Upper lobe of right lung (tissue), 1 donor: ENCODE results near the gene CSMD2. TPM values are rescaled to one million over a fixed set of nuclear protein-coding genes. Genes with fewer than 3 reads are reported as not detected.

Experiments
- ATAC-seq: fragments of 200-7000 bp; cut with Tn5 transposase; one replicate; pipeline ENCODE4 v1.9.1; 2020; ENCODE audit warnings: mild to moderate bottlenecking, moderate library complexity
- DNase-seq: peaks from one replicate; pipeline ENCODE4 v3.0.0-alpha.2; 2020
- H3K27ac ChIP-seq: fragments of 200-600 bp; one replicate; pipeline ENCODE4 v1.8.0; 2022
- H3K27me3 ChIP-seq: fragments of 200-600 bp; one replicate; pipeline ENCODE4 v1.8.0; 2022; ENCODE audit warnings: mild to moderate bottlenecking
- H3K36me3 ChIP-seq: fragments of 200-600 bp; one replicate; pipeline ENCODE4 v1.8.0; 2022
- H3K4me1 ChIP-seq: fragments of 200-600 bp; one replicate; pipeline ENCODE4 v1.8.0; 2022
- H3K4me3 ChIP-seq: fragments of 200-600 bp; one replicate; pipeline ENCODE4 v1.8.0; 2022; ENCODE audit warnings: mild to moderate bottlenecking
- H3K9me3 ChIP-seq: fragments of 200-600 bp; one replicate; pipeline ENCODE4 v1.8.0; 2022
- intact Hi-C: fragments of 100-400 bp; cut with DNase I; formaldehyde crosslinking; loops from one replicate; pipeline ENCODE4 v1.11.0; 2022
- total RNA-seq: library from RNA; stranded (reverse); fragmentation: NEBNext Ultra II Directional; extraction: Animal tissue kit (Norgen Biotek cat#: 25700); gene quantifications from one replicate; pipeline ENCODE4 v1.2.1, GENCODE V29; 2021
- TF ChIP-seq, protein P1 (sequence below): fragments of 200-600 bp; IDR thresholded peaks from one replicate; pipeline ENCODE4 v1.8.0; 2022; ENCODE audit warnings: antibody characterized with exemption
- donor health status: DM: no; HTN: yes; CAD: no; lungs with severe emphysema.

The CSMD2 gene
- total RNA-seq, 1 donor from 2014 or later = 0.67 TPM

DNA sequence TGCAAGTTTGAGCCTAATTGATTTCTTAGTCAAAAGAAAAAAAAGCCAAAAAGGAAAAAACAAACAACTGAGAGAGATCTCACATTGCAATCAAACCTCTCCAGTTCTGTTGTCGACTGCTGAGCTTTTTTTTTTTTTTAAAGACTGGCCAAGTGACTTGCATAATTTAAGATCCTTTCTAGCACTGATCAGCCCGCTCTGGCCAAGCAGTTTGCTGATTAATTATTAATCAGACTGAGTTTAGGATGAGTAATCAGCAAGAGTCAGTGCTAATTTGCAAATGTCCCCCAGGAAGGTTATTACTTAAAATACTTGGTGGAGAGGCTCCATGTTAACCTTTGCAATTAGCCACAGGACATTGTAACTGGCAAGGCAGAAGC is 261.8 kb downstream of the CSMD2 start:
- no peaks in the 10 kb centered on the region for H3K36me3 ChIP-seq
- DNase-seq = no peak
- H3K4me1 ChIP-seq = no peaks in the 10 kb centered on the region
- no peaks in the 10 kb centered on the region for H3K27me3 ChIP-seq
- no peak overlapping the region for H3K27ac ChIP-seq
- no peaks in the 10 kb centered on the region for H3K9me3 ChIP-seq
- H3K4me3 ChIP-seq = no peak overlapping the region
- intact Hi-C loops = no loop called here
- TF ChIP-seq, protein P1, sequence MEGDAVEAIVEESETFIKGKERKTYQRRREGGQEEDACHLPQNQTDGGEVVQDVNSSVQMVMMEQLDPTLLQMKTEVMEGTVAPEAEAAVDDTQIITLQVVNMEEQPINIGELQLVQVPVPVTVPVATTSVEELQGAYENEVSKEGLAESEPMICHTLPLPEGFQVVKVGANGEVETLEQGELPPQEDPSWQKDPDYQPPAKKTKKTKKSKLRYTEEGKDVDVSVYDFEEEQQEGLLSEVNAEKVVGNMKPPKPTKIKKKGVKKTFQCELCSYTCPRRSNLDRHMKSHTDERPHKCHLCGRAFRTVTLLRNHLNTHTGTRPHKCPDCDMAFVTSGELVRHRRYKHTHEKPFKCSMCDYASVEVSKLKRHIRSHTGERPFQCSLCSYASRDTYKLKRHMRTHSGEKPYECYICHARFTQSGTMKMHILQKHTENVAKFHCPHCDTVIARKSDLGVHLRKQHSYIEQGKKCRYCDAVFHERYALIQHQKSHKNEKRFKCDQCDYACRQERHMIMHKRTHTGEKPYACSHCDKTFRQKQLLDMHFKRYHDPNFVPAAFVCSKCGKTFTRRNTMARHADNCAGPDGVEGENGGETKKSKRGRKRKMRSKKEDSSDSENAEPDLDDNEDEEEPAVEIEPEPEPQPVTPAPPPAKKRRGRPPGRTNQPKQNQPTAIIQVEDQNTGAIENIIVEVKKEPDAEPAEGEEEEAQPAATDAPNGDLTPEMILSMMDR = no peak
- peak; percentile 63 for ATAC-seq

DNA sequence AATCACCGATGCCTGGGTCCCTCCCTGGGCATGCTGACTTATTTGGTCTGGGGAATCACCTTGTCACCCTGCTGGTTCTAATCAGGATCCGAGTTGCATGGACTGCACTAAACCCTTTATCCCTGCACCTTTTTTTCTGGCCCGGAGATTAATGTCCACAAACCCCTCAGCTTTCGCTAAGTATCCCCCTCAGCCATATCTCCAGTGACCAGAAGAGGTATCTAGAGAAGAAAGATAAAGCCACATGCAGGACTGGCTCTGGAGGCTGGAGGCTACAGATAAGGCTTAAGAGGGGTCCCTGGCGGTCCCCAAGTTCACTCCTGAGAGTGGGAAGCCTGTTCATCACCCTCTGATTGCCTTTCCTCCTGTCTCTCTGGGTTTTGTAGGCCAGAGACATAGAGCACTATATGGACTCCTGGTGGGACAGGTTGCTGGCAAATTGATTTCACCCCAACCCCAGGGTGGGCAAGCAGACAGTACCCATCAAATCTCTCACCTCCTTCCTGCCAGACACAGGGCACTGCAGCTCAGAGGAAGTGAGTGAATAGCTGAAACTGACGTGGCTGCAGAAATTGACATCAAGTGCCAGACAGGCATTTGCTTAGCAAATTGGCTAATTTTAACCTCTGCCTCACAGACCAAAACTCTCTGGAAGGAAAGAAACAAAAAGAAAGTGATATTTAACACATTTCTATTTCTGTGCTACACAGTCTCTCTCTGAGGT is 262.4 kb downstream of the CSMD2 start:
- intact Hi-C loops = no loop called here
- no peak for DNase-seq
- Histone ChIP-seq H3K9me3 (no peaks in the 10 kb centered on the region), H3K4me1 (no peaks in the 10 kb centered on the region), H3K27ac (no peak overlapping the region), H3K27me3 (no peaks in the 10 kb centered on the region), H3K36me3 (no peaks in the 10 kb centered on the region), H3K4me3 (no peak overlapping the region)
- no peak for ATAC-seq
- TF ChIP-seq, protein P1 = no peak

DNA sequence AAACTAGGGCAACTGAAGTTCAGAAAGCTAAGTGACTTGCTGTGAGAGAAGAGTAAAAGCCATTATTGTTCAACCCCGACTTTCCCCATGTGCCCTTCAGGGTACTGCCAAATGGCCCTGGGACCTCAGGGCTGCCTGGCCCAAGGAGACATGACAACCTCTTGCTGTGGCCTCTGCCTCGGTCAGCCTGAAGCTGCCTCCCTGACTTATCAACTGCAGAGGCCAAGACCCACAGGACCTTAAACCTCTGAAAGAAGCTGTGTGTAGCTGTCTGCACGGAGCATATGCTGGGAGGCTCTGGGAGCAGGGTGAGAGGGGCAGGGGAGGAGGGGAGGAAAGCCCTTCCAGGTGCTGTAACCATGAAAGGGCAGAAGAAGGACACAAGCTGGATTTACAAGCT is 265.3 kb downstream of the CSMD2 start:
- Histone ChIP-seq H3K4me1 (no peaks in the 10 kb centered on the region), H3K27me3 (no peaks in the 10 kb centered on the region), H3K27ac (no peak overlapping the region), H3K4me3 (no peak overlapping the region), H3K9me3 (no peaks in the 10 kb centered on the region), H3K36me3 (no peaks in the 10 kb centered on the region)
- TF ChIP-seq, protein P1 = no peak
- intact Hi-C loops = no loop called here
- ATAC-seq (no peak), DNase-seq (no peak)

DNA sequence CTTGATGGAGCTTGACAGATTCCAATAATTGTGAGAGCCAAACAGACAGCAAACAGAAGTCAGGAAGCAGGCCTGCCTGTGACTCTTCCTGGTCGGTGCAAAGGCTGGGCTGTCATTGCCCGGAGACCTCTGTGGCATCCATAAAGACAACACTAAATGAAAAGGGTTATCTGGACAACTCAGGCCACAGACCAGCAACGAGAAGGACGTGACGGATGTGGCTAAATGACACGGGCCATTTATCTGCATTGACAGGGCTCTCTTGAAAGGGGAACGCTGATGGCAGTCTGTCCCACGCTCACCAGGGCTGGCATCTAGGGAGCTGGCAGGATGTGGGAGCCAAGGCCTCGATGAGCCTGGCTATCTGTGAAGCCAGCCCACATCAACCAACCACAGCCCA is 266.1 kb downstream of the CSMD2 start:
- intact Hi-C loops = no loop called here
- ATAC-seq = no peak
- H3K4me3 ChIP-seq = no peak overlapping the region
- no peak for DNase-seq
- TF ChIP-seq, protein P1 = no peak
- H3K27ac ChIP-seq = no peak overlapping the region
- H3K27me3 ChIP-seq = no peaks in the 10 kb centered on the region
- no peaks in the 10 kb centered on the region for H3K9me3 ChIP-seq
- H3K4me1 ChIP-seq = no peaks in the 10 kb centered on the region
- H3K36me3 ChIP-seq = no peaks in the 10 kb centered on the region

DNA sequence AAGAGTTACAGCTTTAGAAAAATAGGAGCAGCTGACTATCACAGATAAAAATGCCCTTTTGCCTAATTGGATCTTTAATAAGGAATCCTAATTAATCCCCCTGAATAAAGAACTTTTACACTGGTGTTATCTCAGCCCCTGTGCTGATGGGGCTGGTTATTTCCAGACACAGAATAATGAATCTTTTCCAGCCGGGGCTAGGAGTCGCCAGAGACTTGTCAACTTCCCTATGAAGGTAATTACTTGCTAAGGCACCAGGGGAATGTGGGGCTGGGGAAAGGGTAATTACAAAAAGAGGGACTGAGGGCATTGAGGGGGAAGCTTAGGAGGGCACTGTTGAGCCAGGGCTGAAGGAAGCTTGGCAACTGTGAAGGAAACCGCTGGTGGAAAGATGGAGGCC is 266.6 kb downstream of the CSMD2 start:
- intact Hi-C loops = no loop called here
- DNase-seq (no peak), ATAC-seq (no peak)
- Histone ChIP-seq H3K4me1 (no peaks in the 10 kb centered on the region), H3K4me3 (no peak overlapping the region), H3K9me3 (no peaks in the 10 kb centered on the region), H3K27ac (no peak overlapping the region), H3K36me3 (no peaks in the 10 kb centered on the region), H3K27me3 (no peaks in the 10 kb centered on the region)
- TF ChIP-seq, protein P1 = no peak
